Kidney epithelial cell (primary cell): Measurements from ENCODE around the gene SLC25A15. TPM values are rescaled to one million over a fixed set of nuclear protein-coding genes. Genes with fewer than 3 reads are reported as not detected.
A peak's percentile ranks its signal among the peaks of the same experiment; 100 is the strongest.

Experiments
- DNase-seq: peaks from one replicate; pipeline ENCODE4 v3.0.0-alpha.2; 2010; ENCODE audit warnings: low read depth
- H3K27me3 ChIP-seq: 2 replicates; pipeline ENCODE4 v1.6.0; 2011; ENCODE audit warnings: low read length; ENCODE audit not compliant: control insufficient read depth, insufficient read depth
- H3K36me3 ChIP-seq: 2 replicates; pipeline ENCODE4 v1.5.1; 2011; ENCODE audit warnings: low read length; ENCODE audit not compliant: control insufficient read depth, insufficient read depth
- H3K4me3 ChIP-seq: 2 replicates; pipeline ENCODE4 v1.5.1; 2011; ENCODE audit warnings: low read depth, mild to moderate bottlenecking, control low read depth, low read length
- total RNA-seq: library from RNA; depleted of rRNA; stranded (reverse); fragments of >200 nt; gene quantifications from 2 replicates; pipeline ENCODE4 v1.2.3, GENCODE V29; 2015
- TF ChIP-seq, protein P1 (sequence below): IDR thresholded peaks from 2 replicates; pipeline ENCODE4 v1.5.1; 2011; ENCODE audit warnings: mild to moderate bottlenecking, moderate library complexity, low read length, control low read depth, inconsistent platforms; ENCODE audit not compliant: insufficient read depth, poor library complexity, severe bottlenecking

SLC25A15 gene
- total RNA-seq, 1 donor from 2014 or later: 27.5 TPM

GRCh38 chr13:40772765-40773473 is 16.5 kb upstream of the SLC25A15 start:
- TF ChIP-seq, protein P1, sequence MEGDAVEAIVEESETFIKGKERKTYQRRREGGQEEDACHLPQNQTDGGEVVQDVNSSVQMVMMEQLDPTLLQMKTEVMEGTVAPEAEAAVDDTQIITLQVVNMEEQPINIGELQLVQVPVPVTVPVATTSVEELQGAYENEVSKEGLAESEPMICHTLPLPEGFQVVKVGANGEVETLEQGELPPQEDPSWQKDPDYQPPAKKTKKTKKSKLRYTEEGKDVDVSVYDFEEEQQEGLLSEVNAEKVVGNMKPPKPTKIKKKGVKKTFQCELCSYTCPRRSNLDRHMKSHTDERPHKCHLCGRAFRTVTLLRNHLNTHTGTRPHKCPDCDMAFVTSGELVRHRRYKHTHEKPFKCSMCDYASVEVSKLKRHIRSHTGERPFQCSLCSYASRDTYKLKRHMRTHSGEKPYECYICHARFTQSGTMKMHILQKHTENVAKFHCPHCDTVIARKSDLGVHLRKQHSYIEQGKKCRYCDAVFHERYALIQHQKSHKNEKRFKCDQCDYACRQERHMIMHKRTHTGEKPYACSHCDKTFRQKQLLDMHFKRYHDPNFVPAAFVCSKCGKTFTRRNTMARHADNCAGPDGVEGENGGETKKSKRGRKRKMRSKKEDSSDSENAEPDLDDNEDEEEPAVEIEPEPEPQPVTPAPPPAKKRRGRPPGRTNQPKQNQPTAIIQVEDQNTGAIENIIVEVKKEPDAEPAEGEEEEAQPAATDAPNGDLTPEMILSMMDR: no peak
- H3K4me3 ChIP-seq: no peak overlapping the region
- no peaks in the 10 kb centered on the region for H3K27me3 ChIP-seq

DNA sequence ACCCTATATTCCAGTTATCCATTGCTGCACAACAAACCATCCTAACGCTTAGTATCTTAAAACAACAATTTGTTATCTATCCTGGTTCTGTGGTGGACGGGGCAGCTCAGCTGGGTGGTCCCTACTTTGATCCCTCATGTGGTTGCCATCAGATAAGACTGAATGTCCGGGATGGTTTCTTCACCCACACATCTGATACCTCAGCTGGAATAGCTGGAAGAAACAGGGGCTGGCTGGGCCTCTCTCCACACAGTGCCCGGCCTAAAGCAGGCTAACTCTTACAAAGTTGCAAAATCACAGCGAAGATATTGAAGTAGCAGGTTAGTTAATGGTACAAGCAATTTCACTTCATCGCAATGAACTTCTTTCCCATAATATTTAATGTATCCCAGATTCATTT is 14.7 kb upstream of the SLC25A15 start:
- H3K4me3 ChIP-seq: no peak overlapping the region
- TF ChIP-seq, protein P1: no peak
- H3K27me3 ChIP-seq: no peaks in the 10 kb centered on the region
- no peaks in the 10 kb centered on the region for H3K36me3 ChIP-seq
- DNase-seq: no peak

More at GRCh38 chr13:40772765-40773473, 16.5 kb upstream of the SLC25A15 start:
- no peak for DNase-seq
- H3K36me3 ChIP-seq: no peaks in the 10 kb centered on the region

- no peak for DNase-seq
- TF ChIP-seq, protein P1: no peak
- Histone ChIP-seq H3K27me3 (no peaks in the 10 kb centered on the region), H3K36me3 (no peaks in the 10 kb centered on the region), H3K4me3 (no peak overlapping the region)
Observed at GRCh38 chr13:40776232-40776631, 13.2 kb upstream of the SLC25A15 start.

DNA sequence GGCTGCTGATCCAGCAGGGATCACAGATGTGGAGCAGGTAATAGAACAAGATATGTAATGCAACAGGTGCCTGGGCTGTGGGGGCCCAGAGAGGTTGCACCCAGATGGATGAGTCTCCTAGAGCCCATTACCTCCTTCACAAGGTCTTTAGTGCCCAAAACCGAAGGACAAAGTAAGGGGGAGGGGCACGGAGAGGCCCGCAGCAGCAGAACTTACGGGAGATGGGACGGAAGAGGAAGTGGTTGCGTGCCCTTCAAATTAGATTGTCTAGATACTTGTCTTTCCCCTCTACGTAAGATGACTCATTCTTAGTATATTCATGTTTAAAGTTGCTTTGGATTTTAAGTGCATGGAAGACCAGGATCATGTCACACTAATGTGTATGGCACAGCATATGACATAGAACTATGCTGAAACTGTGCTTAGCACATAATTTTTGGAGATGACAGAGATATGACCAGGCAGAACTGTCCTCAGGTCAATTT is 12.7 kb upstream of the SLC25A15 start:
- Histone ChIP-seq H3K36me3 (no peaks in the 10 kb centered on the region), H3K27me3 (no peaks in the 10 kb centered on the region), H3K4me3 (no peak overlapping the region)
- no peak for DNase-seq
- TF ChIP-seq, protein P1: no peak

DNA sequence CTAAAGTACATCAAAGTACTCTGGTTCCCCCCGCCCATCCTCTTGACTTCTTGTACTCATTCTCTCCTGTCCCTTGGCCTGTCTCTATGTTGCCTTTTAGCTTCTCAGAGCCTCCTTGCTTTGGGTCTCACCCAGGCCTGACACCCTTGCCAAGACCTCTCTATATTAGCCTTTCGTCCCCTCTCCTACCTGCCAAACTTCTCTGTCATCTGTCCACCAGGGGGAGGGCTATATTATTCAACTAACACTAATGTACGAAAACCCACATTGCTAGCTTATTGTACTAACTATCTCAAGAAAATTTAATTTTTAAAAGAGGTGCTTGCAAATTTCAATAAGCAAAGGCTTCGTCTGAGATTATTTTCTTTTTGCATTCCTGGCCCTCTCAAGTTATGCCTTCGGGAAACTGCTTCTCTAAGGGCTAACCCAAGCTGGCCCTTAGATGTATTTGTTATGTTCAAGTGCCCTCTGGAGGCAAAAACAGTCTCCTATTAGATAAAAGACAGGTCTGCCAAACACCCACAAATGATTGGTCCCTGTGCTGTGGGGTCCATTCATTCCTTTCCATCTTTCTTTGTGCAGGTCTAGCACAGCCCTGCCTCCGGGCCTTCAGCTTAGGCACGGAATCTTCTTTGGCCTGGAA is 12.1 kb upstream of the SLC25A15 start:
- Histone ChIP-seq H3K4me3 (peak overlapping the region; percentile 5), H3K27me3 (no peaks in the 10 kb centered on the region)
- TF ChIP-seq, protein P1: peak; percentile 56

More for the DNA sequence above, 12.1 kb upstream of the SLC25A15 start:
- no peak for DNase-seq
- H3K36me3 ChIP-seq: no peaks in the 10 kb centered on the region
